B cell (primary cell): ENCODE measurements around the gene MYOF. TPM values are rescaled to one million over a fixed set of nuclear protein-coding genes. Genes with fewer than 3 reads are reported as not detected.

Experiments used
- ATAC-seq: fragments of 200-7000 bp; cut with Tn5 transposase; one replicate; pipeline ENCODE4 v1.10.0; 2021; ENCODE audit warnings: low read depth, mild to moderate bottlenecking, moderate number of reproducible peaks, moderate library complexity
- CTCF ChIA-PET: fragments of 350-600 bp; sonication (Branson Sonifier 250); formaldehyde crosslinking; loops from one replicate; lab custom pipeline; 2021; ENCODE audit warnings: antibody characterized with exemption, inconsistent platforms; lab: Charles Lee
- POLR2A ChIA-PET: fragments of 350-600 bp; sonication (Branson Sonifier 250); formaldehyde crosslinking; loops from one replicate; lab custom pipeline; 2021; ENCODE audit warnings: antibody characterized with exemption; lab: Charles Lee
- DNase-seq: peaks from one replicate; pipeline ENCODE4 v3.0.0; 2013
- H2AFZ ChIP-seq: 2 replicates; pipeline ENCODE4 v1.6.1; 2012; ENCODE audit warnings: mild to moderate bottlenecking, low read depth, low read length; ENCODE audit not compliant: insufficient read depth, poor library complexity, severe bottlenecking
- H3K27ac ChIP-seq, 2 donors: 1 replicate in 1 of 2; 2 replicates in 1 of 2; pipeline ENCODE4 v1.5.1; 2012 to 2013; ENCODE audit warnings: low read length in 2 of 2, mild to moderate bottlenecking in 2 of 2, moderate library complexity in 1 of 2
- H3K27me3 ChIP-seq, 4 experiments: fragments of 200-600 bp in 1 of 4; sonication (generic) in 1 of 4; replicated peaks in 1 of 4; 1 replicate in 2 of 4; 2 replicates in 2 of 4; pipeline versions ENCODE4 v1.6.1 to v1.7.0; 2013 to 2016; ENCODE audit warnings: low read length in 3 of 4, mild to moderate bottlenecking in 2 of 4, mixed read lengths in 1 of 4, moderate library complexity in 1 of 4; ENCODE audit not compliant: insufficient read depth in 4 of 4, control insufficient read depth in 3 of 4; ENCODE audit errors: control extremely low read depth in 1 of 4
- H3K36me3 ChIP-seq, 2 experiments: replicated peaks in 1 of 2; 1 replicate in 1 of 2; 2 replicates in 1 of 2; pipeline versions ENCODE4 v1.6.1 to v1.7.1; 2013; ENCODE audit warnings: low read length in 1 of 2; ENCODE audit not compliant: insufficient read depth in 2 of 2, control insufficient read depth in 1 of 2; ENCODE audit errors: control extremely low read depth in 1 of 2, extremely low read depth in 1 of 2
- H3K4me1 ChIP-seq, 2 donors: fragments of 200-600 bp in 1 of 2; sonication (generic) in 1 of 2; 1 replicate in 1 of 2; 2 replicates in 1 of 2; pipeline versions ENCODE4 v1.5.1 to v1.6.1; 2013 to 2017; ENCODE audit warnings: low read length in 2 of 2; ENCODE audit not compliant: control insufficient read depth in 2 of 2, insufficient read depth in 2 of 2
- H3K4me2 ChIP-seq: replicated peaks from 2 replicates; pipeline ENCODE3; 2012; ENCODE audit warnings: mild to moderate bottlenecking, low read depth, low read length; ENCODE audit not compliant: poor library complexity, severe bottlenecking
- H3K4me3 ChIP-seq, 5 experiments: fragments of 200-600 bp in 1 of 5; sonication (generic) in 1 of 5; 1 replicate in 3 of 5; 2 replicates in 2 of 5; pipeline versions ENCODE4 v1.5.1 to v1.7.0; 2011 to 2016; ENCODE audit warnings: low read length in 4 of 5, mild to moderate bottlenecking in 4 of 5, low read depth in 2 of 5, control low read depth in 1 of 5, moderate library complexity in 1 of 5; ENCODE audit not compliant: insufficient read depth in 1 of 5; ENCODE audit errors: control extremely low read depth in 1 of 5, extremely low read depth in 1 of 5
- H3K79me2 ChIP-seq: fragments of 200-600 bp; sonication (generic); one replicate; pipeline ENCODE4 v1.6.0; 2016; ENCODE audit warnings: low read length; ENCODE audit not compliant: control insufficient read depth, insufficient read depth
- H3K9ac ChIP-seq: fragments of 200-600 bp; sonication (generic); 2 replicates; pipeline ENCODE4 v1.6.1; 2017; ENCODE audit warnings: mild to moderate bottlenecking, low read length, moderate library complexity
- H3K9me3 ChIP-seq, 3 donors: one replicate each; pipeline versions ENCODE4 v1.6.1 to v1.7.1; 2013; ENCODE audit warnings: low read length in 2 of 3; ENCODE audit not compliant: control insufficient read depth in 2 of 3, insufficient read depth in 1 of 3; ENCODE audit errors: control extremely low read depth in 1 of 3
- H4K20me1 ChIP-seq: 2 replicates; pipeline ENCODE4 v1.6.0; 2012; ENCODE audit warnings: mild to moderate bottlenecking, low read length; ENCODE audit not compliant: insufficient read depth, control insufficient read depth, poor library complexity, severe bottlenecking
- H3K27ac Mint-ChIP-seq: one replicate; pipeline ENCODE4 v1.8.0; 2021; ENCODE audit warnings: mixed read lengths
- H3K27me3 Mint-ChIP-seq: one replicate; pipeline ENCODE4 v1.8.0; 2021; ENCODE audit warnings: mixed read lengths
- H3K4me1 Mint-ChIP-seq: one replicate; pipeline ENCODE4 v1.8.0; 2021; ENCODE audit warnings: mixed read lengths
- H3K4me3 Mint-ChIP-seq: one replicate; pipeline ENCODE4 v1.8.0; 2021; ENCODE audit warnings: mixed read lengths
- H3K9me3 Mint-ChIP-seq: one replicate; pipeline ENCODE4 v1.8.0; 2022; ENCODE audit warnings: mixed read lengths; ENCODE audit not compliant: insufficient read depth
- CTCF ChIP-seq: fragments of 200-600 bp; IDR thresholded peaks from one replicate; pipeline ENCODE4 v1.8.0; 2022; ENCODE audit warnings: antibody characterized with exemption, mild to moderate bottlenecking
- EZH2 ChIP-seq: IDR thresholded peaks from 2 replicates; pipeline ENCODE4 v1.6.1; 2012; ENCODE audit warnings: borderline replicate concordance, low read depth, mild to moderate bottlenecking, moderate library complexity, low read length; ENCODE audit not compliant: insufficient read depth, poor library complexity, severe bottlenecking
- WGBS: methylation state at CpG from one replicate; pipeline ENCODE4 v1.1.5; 2013; ENCODE audit warnings: missing lambda C conversion rate; ENCODE audit not compliant: insufficient coverage; 5-methylcytosine and 5-hydroxymethylcytosine counted together
- intact Hi-C: fragments of 100-400 bp; cut with micrococcal nuclease; formaldehyde crosslinking; loops from one replicate; pipeline ENCODE4 v1.10.0; 2022
- polyA plus RNA-seq: library from polyadenylated mRNA; depleted of rRNA; stranded (reverse); fragments of >200 nt; gene quantifications from 2 replicates; pipeline ENCODE4 v1.2.3, GENCODE V29; 2012
- total RNA-seq, 2 donors: library from RNA; stranded (reverse); fragments of 120-200 nt in 1 of 2; gene quantifications; 1 replicate in 1 of 2; 2 replicates in 1 of 2; pipeline versions ENCODE4 v1.2.3 to v1.2.4, GENCODE V29; 2013 to 2022

The MYOF gene
- total and polyA plus RNA-seq, 2 donors (not counting 1 experiment from before 2014, with no cell fraction given) = 0.07 to 0.18 TPM

DNA sequence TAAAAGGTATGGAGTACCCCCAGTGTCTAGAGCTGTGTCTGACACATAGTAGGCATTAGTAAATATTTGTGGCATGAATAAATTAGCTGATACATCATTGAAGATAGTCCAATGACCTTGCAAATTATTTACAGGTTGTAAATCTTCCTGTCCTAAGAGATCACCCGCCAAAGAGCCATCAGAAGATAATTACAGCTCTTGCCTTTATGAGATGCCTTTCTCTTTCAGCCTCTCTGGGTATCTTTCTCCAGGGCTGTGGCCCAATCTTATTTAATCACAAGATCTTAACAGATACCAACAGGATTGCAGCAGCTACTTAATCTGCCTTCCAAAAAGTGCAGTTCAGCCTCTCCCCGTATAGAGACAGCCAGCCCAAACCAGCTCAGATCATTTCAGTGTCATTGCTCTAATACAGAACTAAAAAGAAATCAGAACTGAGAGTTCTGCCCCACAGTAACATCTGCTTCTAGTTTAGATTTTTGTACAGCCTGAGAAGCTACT lies 41.5 kb downstream of the MYOF start:
- no peak overlapping the region for H3K4me2 ChIP-seq

More for the DNA sequence above, 41.5 kb downstream of the MYOF start:
- H3K27ac ChIP-seq = no peak overlapping the region
- no peaks in the 10 kb centered on the region for H4K20me1 ChIP-seq
- H3K27ac Mint-ChIP-seq = no peak overlapping the region
- no peaks in the 10 kb centered on the region for H3K79me2 ChIP-seq
- no peak overlapping the region for H2AFZ ChIP-seq
- ChIA-PET CTCF (interaction anchor here (0.6 to 1.1 kb wide), 3 partner anchors 34 to 63 kb away, joined by 3 to 6 read pairs (median 3); no protein-coding TSS in a partner anchor), POLR2A (no interaction called here)
- no peaks in the 10 kb centered on the region for H3K9me3 Mint-ChIP-seq
- peaks cover 0 to 3% (median 0%) of the 10 kb centered on the region in 4 experiments for H3K27me3 ChIP-seq
- H3K4me3 Mint-ChIP-seq = no peak overlapping the region
- ATAC-seq = no peak
- H3K4me3 ChIP-seq = no peak overlapping the region
- H3K9ac ChIP-seq = no peak overlapping the region
- no peaks in the 10 kb centered on the region for H3K4me1 Mint-ChIP-seq
- intact Hi-C loops = no loop called here
- H3K9me3 ChIP-seq = no peaks in the 10 kb centered on the region
- H3K4me1 ChIP-seq = no peaks in the 10 kb centered on the region
- no peaks in the 10 kb centered on the region for H3K36me3 ChIP-seq
- peaks cover 11% of the 10 kb centered on the region for H3K27me3 Mint-ChIP-seq
- TF ChIP-seq CTCF (no peak), EZH2 (no peak)
- WGBS = 94% methylated on average over 2 of the region's 2 CpGs
- no peak for DNase-seq
